Keratinocyte (primary cell): Measurements from ENCODE around the gene SMPD3.

ENCODE experiments used
- EZH2 ChIP-seq: IDR thresholded peaks from one replicate; pipeline ENCODE4 v1.6.1; 2012; ENCODE audit warnings: inconsistent platforms, mild to moderate bottlenecking, low read length, moderate library complexity
- TF ChIP-seq, protein P1 (sequence below), 3 experiments: IDR thresholded peaks in 1 of 3; conservative IDR thresholded peaks in 1 of 3; optimal IDR thresholded peaks in 1 of 3; 2 replicates in 2 of 3; 3 replicates in 1 of 3; pipeline versions ENCODE3 to v1.5.1; 2011; ENCODE audit warnings: low read length in 3 of 3, mild to moderate bottlenecking in 3 of 3, moderate library complexity in 2 of 3, control low read depth in 1 of 3, inconsistent platforms in 1 of 3; ENCODE audit not compliant: insufficient read depth in 2 of 3; ENCODE audit errors: extremely low read depth in 1 of 3

GRCh38 chr16:68417711-68418301 is 30.5 kb downstream of the SMPD3 start:
- TF ChIP-seq, protein P1, sequence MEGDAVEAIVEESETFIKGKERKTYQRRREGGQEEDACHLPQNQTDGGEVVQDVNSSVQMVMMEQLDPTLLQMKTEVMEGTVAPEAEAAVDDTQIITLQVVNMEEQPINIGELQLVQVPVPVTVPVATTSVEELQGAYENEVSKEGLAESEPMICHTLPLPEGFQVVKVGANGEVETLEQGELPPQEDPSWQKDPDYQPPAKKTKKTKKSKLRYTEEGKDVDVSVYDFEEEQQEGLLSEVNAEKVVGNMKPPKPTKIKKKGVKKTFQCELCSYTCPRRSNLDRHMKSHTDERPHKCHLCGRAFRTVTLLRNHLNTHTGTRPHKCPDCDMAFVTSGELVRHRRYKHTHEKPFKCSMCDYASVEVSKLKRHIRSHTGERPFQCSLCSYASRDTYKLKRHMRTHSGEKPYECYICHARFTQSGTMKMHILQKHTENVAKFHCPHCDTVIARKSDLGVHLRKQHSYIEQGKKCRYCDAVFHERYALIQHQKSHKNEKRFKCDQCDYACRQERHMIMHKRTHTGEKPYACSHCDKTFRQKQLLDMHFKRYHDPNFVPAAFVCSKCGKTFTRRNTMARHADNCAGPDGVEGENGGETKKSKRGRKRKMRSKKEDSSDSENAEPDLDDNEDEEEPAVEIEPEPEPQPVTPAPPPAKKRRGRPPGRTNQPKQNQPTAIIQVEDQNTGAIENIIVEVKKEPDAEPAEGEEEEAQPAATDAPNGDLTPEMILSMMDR (optimal IDR thresholded peaks at IDR 0.05 in 1 of 3, IDR thresholded peaks at IDR 0.05 in 1 of 3, conservative IDR thresholded peaks at IDR 0.05 in 1 of 3; ENCODE audit: extremely low read depth in 1 of 3, insufficient read depth in 2 of 3, low read length in 3 of 3), result no peak
- no peak for TF ChIP-seq EZH2
